ENCODE data around the gene EXOC6B. TPM values are rescaled to one million over a fixed set of nuclear protein-coding genes. Genes with fewer than 3 reads are reported as not detected.

Gene EXOC6B
- total and polyA plus RNA-seq, 9 of the 15 experiments (the other 6 are each of a cell fraction or from before 2014, with no cell fraction given), result 0.28 to 4.2 (median 2.0) TPM

DNA sequence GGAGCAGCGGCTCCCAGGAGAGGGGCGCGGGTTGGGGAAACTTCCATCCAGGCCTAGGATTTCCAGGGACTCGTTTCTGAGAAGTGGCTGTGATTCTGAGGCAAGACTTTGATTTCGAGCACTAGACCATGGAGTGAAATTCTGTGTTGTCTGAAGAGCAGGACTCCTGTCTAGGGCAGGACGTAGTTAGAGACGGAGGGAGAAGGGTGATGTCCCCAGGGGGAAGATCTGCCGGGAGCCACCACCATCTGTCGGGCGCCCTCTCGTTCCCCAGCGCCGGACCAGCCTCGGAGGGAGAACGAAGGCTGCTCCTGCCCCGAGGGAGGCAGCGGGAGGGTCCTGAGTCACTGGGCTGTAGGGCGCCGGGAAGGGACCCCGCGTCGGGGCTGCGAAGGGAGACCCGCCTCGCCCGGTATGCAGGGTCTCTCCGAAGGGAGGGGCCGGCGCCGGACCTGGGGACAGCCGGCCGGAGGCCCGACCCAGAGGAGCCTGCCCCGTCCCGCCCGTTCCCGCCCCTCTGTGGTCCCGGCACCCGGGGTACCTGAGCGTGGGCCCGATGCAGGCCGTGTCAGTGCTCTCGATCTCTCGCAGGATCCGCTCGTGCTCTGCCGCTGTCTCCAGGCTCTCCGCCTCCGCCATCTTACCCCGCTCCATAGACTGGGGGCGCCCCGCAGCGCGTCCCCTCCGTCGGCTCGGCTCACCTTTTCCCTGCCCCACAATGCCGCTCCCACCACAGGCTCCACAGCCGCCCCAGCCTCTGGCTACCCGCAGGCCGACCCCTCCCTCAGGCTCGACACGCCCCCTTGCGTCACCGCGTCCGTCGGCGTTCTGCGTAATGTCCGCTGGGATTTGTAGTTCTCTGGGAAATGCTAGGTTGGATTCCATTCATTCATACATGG is at the start of gene EXOC6B (continued):
- TF ChIP-seq ZNF140 (CRISPR knock-in tag; IDR thresholded peaks at IDR 0.05) (no peak), ZNF561 (CRISPR knock-in tag; conservative IDR thresholded peaks at IDR 0.05) (no peak), POLR2G (IDR thresholded peaks at IDR 0.05; ENCODE audit: low read depth, low read length) (peak; percentile 65), RNF2 (IDR thresholded peaks at IDR 0.05) (0 out of 2 replicates have a peak, but pooled peaks have one; percentile 27), SP1 (CRISPR knock-in tag; IDR thresholded peaks at IDR 0.05) (peak; percentile 95), BHLHE40 (IDR thresholded peaks at IDR 0.05; ENCODE audit: low read length) (no peak), ELF4 (CRISPR knock-in tag; IDR thresholded peaks at IDR 0.05) (no peak; the same call in 1 of the 2 replicates), PPARD (CRISPR knock-in tag; IDR thresholded peaks at IDR 0.05) (no peak), CBFB (CRISPR knock-in tag; IDR thresholded peaks at IDR 0.05) (no peak), FOXJ3 (CRISPR knock-in tag; IDR thresholded peaks at IDR 0.05) (no peak), MTF1 (CRISPR knock-in tag; IDR thresholded peaks at IDR 0.05; ENCODE audit: borderline replicate concordance) (no peak), JUN (IDR thresholded peaks at IDR 0.05; ENCODE audit: borderline replicate concordance, low read depth, low read length) (peak; percentile 41; the same call in 1 of the 2 replicates), JUN (CRISPR knock-in tag; IDR thresholded peaks at IDR 0.05; ENCODE audit: borderline replicate concordance) (no peak)
- TF ChIP-seq, protein P1, sequence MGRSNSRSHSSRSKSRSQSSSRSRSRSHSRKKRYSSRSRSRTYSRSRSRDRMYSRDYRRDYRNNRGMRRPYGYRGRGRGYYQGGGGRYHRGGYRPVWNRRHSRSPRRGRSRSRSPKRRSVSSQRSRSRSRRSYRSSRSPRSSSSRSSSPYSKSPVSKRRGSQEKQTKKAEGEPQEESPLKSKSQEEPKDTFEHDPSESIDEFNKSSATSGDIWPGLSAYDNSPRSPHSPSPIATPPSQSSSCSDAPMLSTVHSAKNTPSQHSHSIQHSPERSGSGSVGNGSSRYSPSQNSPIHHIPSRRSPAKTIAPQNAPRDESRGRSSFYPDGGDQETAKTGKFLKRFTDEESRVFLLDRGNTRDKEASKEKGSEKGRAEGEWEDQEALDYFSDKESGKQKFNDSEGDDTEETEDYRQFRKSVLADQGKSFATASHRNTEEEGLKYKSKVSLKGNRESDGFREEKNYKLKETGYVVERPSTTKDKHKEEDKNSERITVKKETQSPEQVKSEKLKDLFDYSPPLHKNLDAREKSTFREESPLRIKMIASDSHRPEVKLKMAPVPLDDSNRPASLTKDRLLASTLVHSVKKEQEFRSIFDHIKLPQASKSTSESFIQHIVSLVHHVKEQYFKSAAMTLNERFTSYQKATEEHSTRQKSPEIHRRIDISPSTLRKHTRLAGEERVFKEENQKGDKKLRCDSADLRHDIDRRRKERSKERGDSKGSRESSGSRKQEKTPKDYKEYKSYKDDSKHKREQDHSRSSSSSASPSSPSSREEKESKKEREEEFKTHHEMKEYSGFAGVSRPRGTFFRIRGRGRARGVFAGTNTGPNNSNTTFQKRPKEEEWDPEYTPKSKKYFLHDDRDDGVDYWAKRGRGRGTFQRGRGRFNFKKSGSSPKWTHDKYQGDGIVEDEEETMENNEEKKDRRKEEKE (IDR thresholded peaks at IDR 0.05; ENCODE audit: borderline replicate concordance in 1 of 2, control insufficient read depth in 1 of 2, low read depth in 2 of 2, low read length in 1 of 2), result no peak
- TF ChIP-seq, protein P2, sequence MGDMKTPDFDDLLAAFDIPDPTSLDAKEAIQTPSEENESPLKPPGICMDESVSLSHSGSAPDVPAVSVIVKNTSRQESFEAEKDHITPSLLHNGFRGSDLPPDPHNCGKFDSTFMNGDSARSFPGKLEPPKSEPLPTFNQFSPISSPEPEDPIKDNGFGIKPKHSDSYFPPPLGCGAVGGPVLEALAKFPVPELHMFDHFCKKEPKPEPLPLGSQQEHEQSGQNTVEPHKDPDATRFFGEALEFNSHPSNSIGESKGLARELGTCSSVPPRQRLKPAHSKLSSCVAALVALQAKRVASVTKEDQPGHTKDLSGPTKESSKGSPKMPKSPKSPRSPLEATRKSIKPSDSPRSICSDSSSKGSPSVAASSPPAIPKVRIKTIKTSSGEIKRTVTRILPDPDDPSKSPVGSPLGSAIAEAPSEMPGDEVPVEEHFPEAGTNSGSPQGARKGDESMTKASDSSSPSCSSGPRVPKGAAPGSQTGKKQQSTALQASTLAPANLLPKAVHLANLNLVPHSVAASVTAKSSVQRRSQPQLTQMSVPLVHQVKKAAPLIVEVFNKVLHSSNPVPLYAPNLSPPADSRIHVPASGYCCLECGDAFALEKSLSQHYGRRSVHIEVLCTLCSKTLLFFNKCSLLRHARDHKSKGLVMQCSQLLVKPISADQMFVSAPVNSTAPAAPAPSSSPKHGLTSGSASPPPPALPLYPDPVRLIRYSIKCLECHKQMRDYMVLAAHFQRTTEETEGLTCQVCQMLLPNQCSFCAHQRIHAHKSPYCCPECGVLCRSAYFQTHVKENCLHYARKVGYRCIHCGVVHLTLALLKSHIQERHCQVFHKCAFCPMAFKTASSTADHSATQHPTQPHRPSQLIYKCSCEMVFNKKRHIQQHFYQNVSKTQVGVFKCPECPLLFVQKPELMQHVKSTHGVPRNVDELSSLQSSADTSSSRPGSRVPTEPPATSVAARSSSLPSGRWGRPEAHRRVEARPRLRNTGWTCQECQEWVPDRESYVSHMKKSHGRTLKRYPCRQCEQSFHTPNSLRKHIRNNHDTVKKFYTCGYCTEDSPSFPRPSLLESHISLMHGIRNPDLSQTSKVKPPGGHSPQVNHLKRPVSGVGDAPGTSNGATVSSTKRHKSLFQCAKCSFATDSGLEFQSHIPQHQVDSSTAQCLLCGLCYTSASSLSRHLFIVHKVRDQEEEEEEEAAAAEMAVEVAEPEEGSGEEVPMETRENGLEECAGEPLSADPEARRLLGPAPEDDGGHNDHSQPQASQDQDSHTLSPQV (IDR thresholded peaks at IDR 0.05), result no peak
- TF ChIP-seq, protein P3, sequence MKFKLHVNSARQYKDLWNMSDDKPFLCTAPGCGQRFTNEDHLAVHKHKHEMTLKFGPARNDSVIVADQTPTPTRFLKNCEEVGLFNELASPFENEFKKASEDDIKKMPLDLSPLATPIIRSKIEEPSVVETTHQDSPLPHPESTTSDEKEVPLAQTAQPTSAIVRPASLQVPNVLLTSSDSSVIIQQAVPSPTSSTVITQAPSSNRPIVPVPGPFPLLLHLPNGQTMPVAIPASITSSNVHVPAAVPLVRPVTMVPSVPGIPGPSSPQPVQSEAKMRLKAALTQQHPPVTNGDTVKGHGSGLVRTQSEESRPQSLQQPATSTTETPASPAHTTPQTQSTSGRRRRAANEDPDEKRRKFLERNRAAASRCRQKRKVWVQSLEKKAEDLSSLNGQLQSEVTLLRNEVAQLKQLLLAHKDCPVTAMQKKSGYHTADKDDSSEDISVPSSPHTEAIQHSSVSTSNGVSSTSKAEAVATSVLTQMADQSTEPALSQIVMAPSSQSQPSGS (CRISPR knock-in tag; IDR thresholded peaks at IDR 0.05), result no peak
- TF ChIP-seq, protein P4, sequence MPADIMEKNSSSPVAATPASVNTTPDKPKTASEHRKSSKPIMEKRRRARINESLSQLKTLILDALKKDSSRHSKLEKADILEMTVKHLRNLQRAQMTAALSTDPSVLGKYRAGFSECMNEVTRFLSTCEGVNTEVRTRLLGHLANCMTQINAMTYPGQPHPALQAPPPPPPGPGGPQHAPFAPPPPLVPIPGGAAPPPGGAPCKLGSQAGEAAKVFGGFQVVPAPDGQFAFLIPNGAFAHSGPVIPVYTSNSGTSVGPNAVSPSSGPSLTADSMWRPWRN (IDR thresholded peaks at IDR 0.05; ENCODE audit: low read depth), result no peak

Data from K562 (cell line).